HL-60 (cell line): Measurements from ENCODE around the gene MTCL1.

Source experiments
- DNase-seq, 2 experiments: peaks; one replicate each; pipeline ENCODE4 v3.0.0-alpha.2; 2010 to 2020; ENCODE audit warnings: low read depth in 1 of 2, low spot score in 1 of 2
- H3K27ac ChIP-seq: fragments of 250-450 bp; sonication (Bioruptor Pico); replicated peaks from 2 replicates; pipeline ENCODE4 v1.5.1; 2020; ENCODE audit warnings: mild to moderate bottlenecking, moderate library complexity
- H3K27me3 ChIP-seq: fragments of 250-450 bp; sonication (Bioruptor Pico); 2 replicates; pipeline ENCODE4 v1.5.1; 2021; ENCODE audit warnings: mild to moderate bottlenecking, moderate library complexity; ENCODE audit not compliant: insufficient read depth, poor library complexity, severe bottlenecking
- H3K4me3 ChIP-seq: replicated peaks from 2 replicates; pipeline ENCODE4 v1.5.1; 2011; ENCODE audit warnings: mild to moderate bottlenecking, control low read depth, low read length; ENCODE audit not compliant: insufficient read depth
- CTCF ChIP-seq: IDR thresholded peaks from one replicate; pipeline ENCODE4 v1.5.1; 2011; ENCODE audit warnings: low read length, control low read depth, inconsistent platforms; ENCODE audit not compliant: insufficient read depth
- GABPA ChIP-seq: IDR thresholded peaks from 2 replicates; pipeline ENCODE4 v1.6.1; 2012; ENCODE audit warnings: low read depth
- POLR2AphosphoS5 ChIP-seq: IDR thresholded peaks from 2 replicates; pipeline ENCODE4 v1.6.1; 2012; ENCODE audit warnings: low read depth
- REST ChIP-seq: IDR thresholded peaks from 2 replicates; pipeline ENCODE4 v1.6.1; 2012; ENCODE audit warnings: low read depth; ENCODE audit not compliant: insufficient replicate concordance
- SPI1 ChIP-seq: IDR thresholded peaks from 2 replicates; pipeline ENCODE4 v1.6.1; 2012; ENCODE audit warnings: low read depth, mild to moderate bottlenecking, borderline replicate concordance

The MTCL1 gene

GRCh38 chr18:8763611-8764010 lies 58.3 kb downstream of the MTCL1 start:
- Histone ChIP-seq H3K27ac (no peak overlapping the region), H3K27me3 (no peaks in the 10 kb centered on the region), H3K4me3 (no peak overlapping the region)
- TF ChIP-seq SPI1 (no peak), GABPA (no peak), POLR2AphosphoS5 (no peak), CTCF (no peak), REST (no peak)
- no peak for DNase-seq

GRCh38 chr18:8765783-8766463 lies 60.6 kb downstream of the MTCL1 start:
- TF ChIP-seq CTCF (no peak), REST (no peak), GABPA (no peak), SPI1 (no peak), POLR2AphosphoS5 (no peak)
- Histone ChIP-seq H3K4me3 (no peak overlapping the region), H3K27ac (no peak overlapping the region), H3K27me3 (no peaks in the 10 kb centered on the region)
- no peak for DNase-seq

- H3K27ac ChIP-seq, result no peak overlapping the region
- no peak for DNase-seq
- TF ChIP-seq POLR2AphosphoS5 (no peak), SPI1 (no peak), CTCF (no peak), GABPA (no peak), REST (no peak)
Observed at GRCh38 chr18:8766559-8767293, 61.4 kb downstream of the MTCL1 start.

More at GRCh38 chr18:8766559-8767293, 61.4 kb downstream of the MTCL1 start:
- Histone ChIP-seq H3K27me3 (no peaks in the 10 kb centered on the region), H3K4me3 (no peak overlapping the region)
